H54 (cell line): ENCODE data around the gene FLNA.
A peak's percentile ranks its signal among the peaks of the same experiment; 100 is the strongest.

Experiments
- DNase-seq: peaks from one replicate; pipeline ENCODE4 v3.0.0; 2011; ENCODE audit warnings: low spot score, mixed read lengths; ENCODE audit not compliant: insufficient read length
- FAIRE-seq: peaks from 3 replicates; lab custom pipeline; 2011; peaks lifted over from hg19 to GRCh38; lab: Jason Lieb, UNC
- POLR2A ChIP-seq: IDR thresholded peaks from 2 replicates; pipeline ENCODE4 v1.6.1; 2011; ENCODE audit warnings: low read depth, mild to moderate bottlenecking, low read length

FLNA gene

GRCh38 chrX:154374313-154375155 lies at the start of gene FLNA:
TSS of gene FLNA (minus strand) at chrX:154374634. CDS start at chrX:154371245, 3,389 bp downstream.
- DNase-seq, result no peak
- no peak for TF ChIP-seq POLR2A
- FAIRE-seq, result no peak

DNA sequence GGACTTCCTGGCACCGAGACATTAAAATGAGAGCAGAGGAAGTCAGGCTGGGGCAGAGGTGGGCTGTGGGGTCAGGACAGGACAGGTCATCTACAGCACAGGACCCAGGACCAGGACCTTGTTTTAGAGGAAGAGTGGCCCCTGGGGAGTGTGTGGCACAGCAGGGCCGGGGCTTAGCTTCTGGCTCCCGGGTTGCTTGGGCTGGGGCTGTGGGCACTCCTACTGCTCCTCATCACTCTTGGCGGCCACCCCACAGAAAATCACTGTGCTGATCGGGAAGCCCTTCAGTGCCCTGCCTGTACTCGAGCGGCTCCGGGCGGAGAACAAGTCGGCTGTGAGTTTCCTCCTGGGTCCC lies 45.9 kb upstream of the FLNA start:
- TF ChIP-seq POLR2A, result no peak
- no peak for FAIRE-seq

DNA sequence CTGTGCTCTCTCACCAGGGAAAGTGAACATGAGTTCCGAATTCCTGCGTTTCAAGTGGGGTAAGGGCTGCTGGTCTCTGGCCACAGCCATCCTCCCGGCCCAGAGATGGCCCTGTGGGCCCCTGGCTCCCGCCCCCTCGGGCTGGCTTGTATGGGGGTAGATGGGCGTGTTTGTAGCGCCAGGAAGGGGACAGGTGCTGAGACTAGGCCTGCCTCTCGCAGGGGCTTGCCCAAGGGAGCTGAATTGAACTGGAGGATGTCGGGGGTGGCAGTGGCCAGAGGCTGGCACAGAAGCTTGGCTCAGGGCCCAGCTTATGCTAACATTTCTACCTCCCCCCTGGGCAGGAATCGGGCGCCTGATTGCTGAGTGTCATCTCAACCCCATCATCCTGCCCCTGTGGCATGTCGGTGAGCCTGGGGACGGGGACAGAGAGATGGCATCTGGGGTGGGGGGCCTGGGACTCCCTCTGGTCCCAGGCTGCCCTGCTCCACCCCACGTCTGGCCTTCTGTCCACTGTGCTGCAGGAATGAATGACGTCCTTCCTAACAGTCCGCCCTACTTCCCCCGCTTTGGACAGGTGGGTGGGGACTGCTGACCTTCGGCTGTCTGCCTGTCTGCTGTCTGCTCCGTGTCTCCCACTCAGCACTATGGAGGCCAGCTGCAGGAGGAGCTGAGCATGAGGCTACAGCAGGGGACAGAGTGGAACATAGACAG lies 45.4 kb upstream of the FLNA start:
- TF ChIP-seq POLR2A, result no peak
- FAIRE-seq (no peak), DNase-seq (no peak)

More for the DNA sequence above, 45.9 kb upstream of the FLNA start:
- no peak for DNase-seq

- FAIRE-seq (no peak), DNase-seq (no peak)
- no peak for TF ChIP-seq POLR2A
Observed at GRCh38 chrX:154419189-154419588, 44.8 kb upstream of the FLNA start.

- TF ChIP-seq POLR2A, result no peak
- no peak for DNase-seq
- FAIRE-seq, result no peak
Observed at GRCh38 chrX:154417157-154417556, 42.7 kb upstream of the FLNA start.

GRCh38 chrX:154413142-154413541 lies 38.7 kb upstream of the FLNA start:
- TF ChIP-seq POLR2A, result no peak
- FAIRE-seq (no peak), DNase-seq (no peak)

DNA sequence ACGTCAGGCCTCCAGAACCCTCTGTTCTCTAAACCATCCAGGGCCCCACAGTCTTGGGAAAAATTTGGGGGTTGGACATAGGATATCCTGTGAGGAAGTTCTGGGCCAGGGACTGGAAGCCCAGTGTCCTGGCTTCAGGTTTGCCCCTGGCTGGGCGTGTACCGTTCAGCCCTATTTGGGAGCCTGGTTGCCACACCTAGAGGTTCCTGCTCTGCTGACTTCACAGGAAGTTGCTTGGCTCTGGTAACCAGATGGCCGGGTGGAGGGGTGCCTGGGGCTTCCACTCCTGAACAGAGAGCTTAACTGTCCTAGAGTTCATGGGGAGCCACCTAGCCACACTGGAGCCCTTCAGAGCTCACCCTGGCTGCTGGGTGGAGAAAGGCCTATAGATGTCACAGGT lies 38.0 kb upstream of the FLNA start:
- FAIRE-seq (no peak), DNase-seq (no peak)
- no peak for TF ChIP-seq POLR2A

DNA sequence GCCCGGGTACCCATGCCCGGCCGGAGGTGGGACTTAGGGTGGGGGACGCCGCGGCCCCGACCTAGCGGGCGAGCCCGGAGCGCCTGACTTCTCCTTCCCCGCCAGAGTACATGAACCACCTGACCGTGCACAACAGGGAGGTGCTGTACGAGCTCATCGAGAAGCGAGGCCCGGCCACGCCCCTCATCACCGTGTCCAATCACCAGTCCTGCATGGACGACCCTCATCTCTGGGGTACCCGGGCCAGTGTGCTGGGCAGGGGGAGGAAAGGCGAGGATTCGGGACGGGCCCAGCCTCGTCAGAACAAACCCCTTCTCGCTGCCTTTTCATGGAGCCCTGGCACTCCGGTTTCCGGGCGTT lies 37.5 kb upstream of the FLNA start:
- no peak for FAIRE-seq
- DNase-seq, result no peak
- TF ChIP-seq POLR2A, result peak; percentile 64

DNA sequence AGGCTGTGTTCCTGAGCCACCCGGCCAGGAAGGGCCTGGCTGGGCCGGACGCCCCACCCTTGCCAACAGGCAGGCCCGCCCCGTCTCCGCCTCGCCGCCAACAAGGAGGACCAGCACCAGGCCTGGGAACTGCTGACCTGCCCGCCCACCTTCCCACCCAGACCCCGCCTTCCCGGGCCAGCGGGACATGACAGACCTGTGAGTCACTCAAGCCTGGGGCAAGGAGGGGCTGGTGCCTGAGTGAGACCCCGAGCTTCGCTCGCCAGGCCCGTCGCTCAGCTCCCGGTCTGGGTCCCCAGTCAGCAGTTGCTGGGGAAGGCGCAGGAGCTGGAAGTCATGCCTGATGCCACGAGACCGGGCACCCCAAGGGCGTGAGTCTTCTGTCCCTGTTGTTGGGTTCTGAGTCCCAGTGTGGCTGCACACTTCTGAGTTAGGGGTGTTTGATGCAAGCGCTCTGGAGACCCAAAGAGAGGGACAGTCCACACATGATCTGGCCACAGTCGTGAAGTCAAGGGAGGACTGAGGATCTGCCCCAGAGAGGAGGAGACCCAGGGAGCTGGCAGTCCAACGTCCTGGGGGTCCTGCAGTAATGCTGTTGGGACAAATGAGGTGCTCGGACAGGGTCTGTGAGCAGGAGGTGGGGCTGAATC lies 34.9 kb upstream of the FLNA start, which contains the start of gene DNASE1L1:
Gene DNASE1L1 (minus strand): TSS at position 33 of the 650 bp plus-strand sequence. CDS start 3,686 bp downstream, outside the sequence.
- peak; percentile 42 for DNase-seq
- TF ChIP-seq POLR2A, result no peak
- no peak for FAIRE-seq

- DNase-seq, result no peak
- no peak for FAIRE-seq
- TF ChIP-seq POLR2A, result peak; percentile 49
Observed at GRCh38 chrX:154408659-154409221, 34.3 kb upstream of the FLNA start.

DNA sequence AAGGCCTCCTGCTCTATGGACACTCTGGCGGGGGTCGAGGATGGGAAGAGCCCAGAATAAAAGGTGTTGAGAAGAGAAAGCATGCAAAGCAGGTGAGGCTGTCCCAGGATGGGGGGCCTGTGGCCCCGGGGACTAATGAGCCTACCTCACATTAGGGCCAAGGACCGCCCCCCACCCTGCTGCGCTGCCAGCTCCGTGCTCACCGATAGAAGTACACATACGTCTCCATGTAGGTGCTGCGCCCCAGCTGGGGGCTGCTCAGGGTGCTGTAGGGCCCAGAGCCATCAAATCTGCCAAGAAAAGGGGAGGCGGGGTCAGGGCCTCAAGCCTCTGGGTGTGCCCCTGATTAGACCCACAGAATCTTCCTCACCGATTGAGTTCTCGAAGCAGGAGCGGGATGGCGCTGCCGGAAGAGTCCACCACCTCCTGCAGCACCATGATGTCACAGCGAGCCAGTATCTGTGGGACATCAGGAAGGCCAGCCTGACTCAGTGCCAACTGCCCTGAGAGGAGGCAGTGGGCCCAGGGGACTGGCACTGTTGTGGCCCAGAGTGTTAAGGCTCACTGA lies 30.3 kb upstream of the FLNA start:
- no peak for TF ChIP-seq POLR2A
- DNase-seq (no peak), FAIRE-seq (no peak)

DNA sequence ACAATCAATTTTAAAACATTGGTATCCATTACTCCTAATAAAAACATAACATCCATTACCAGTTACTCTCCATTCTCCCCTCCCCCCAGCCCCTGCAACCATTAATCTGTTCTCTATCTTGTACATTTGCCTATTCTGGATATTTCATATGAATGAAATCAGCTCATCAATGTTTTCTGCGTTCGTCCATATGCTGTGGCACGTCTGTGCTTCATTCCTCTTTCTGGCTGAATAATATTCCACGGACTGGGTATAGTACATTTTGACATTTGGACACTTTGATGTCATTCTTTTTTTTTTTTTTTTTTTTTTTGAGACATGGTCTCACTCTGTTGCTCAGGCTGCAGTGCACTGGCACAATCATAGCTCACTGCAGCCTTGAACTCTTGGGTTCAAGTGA lies 29.4 kb upstream of the FLNA start:
- FAIRE-seq (no peak), DNase-seq (no peak)
- TF ChIP-seq POLR2A, result no peak

- TF ChIP-seq POLR2A, result no peak
- FAIRE-seq, result no peak
- no peak for DNase-seq
Observed at GRCh38 chrX:154403192-154403591, 28.8 kb upstream of the FLNA start.
